Choroid plexus epithelial cell (primary cell): ENCODE measurements around the gene SLC35F3.

Experiments
- DNase-seq: peaks from one replicate; pipeline ENCODE4 v3.0.0-alpha.2; 2010; ENCODE audit warnings: low read depth
- H3K4me3 ChIP-seq: 2 replicates; pipeline ENCODE4 v1.5.1; 2011; ENCODE audit warnings: low read depth, mild to moderate bottlenecking, control low read depth, low read length, moderate library complexity
- TF ChIP-seq, protein P1 (sequence below): conservative IDR thresholded peaks from 2 replicates; pipeline ENCODE4 v1.5.1; 2011; ENCODE audit warnings: low read depth, mild to moderate bottlenecking, control low read depth, inconsistent platforms, low read length, moderate library complexity

SLC35F3 gene

DNA sequence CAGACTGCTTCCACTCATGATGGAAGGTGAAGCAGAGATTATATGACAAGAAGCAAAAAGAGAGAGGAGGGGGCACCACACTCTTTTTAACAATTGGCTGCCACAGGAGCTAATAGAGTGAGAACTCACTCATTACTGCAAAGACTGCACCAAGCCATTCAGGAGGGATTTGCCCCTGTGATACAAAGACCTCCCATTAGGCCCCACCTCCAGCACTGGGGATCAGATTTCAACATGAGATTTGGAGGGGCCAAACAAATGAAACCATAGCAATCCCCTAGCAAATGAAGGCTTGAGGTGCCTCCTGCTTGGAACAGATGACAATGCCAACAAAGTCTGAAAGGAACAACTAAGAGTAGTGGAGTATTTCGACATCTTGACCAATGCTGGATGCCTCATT lies 346.3 kb downstream of the SLC35F3 start:
- TF ChIP-seq, protein P1, sequence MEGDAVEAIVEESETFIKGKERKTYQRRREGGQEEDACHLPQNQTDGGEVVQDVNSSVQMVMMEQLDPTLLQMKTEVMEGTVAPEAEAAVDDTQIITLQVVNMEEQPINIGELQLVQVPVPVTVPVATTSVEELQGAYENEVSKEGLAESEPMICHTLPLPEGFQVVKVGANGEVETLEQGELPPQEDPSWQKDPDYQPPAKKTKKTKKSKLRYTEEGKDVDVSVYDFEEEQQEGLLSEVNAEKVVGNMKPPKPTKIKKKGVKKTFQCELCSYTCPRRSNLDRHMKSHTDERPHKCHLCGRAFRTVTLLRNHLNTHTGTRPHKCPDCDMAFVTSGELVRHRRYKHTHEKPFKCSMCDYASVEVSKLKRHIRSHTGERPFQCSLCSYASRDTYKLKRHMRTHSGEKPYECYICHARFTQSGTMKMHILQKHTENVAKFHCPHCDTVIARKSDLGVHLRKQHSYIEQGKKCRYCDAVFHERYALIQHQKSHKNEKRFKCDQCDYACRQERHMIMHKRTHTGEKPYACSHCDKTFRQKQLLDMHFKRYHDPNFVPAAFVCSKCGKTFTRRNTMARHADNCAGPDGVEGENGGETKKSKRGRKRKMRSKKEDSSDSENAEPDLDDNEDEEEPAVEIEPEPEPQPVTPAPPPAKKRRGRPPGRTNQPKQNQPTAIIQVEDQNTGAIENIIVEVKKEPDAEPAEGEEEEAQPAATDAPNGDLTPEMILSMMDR = no peak
- H3K4me3 ChIP-seq = no peak overlapping the region
- no peak for DNase-seq

DNA sequence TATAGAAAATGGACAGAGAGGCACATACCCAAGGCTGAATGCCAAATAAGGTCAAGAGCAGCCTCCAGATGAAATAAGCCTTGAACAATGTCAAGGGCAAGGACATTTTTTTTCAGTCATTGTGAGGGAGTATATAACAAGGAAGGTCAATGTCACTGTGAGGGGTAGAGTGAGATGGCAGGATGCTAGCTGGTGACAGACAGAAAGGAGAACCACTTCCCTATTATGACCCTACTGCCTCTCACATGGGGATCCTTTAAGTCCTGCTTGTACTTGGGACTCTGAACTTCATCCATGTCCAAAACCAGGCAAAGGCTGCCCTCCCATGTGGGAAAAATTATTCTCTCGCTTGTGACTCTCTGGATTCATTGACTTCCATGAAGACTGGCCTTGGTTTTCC lies 349.3 kb downstream of the SLC35F3 start:
- TF ChIP-seq, protein P1 = no peak
- DNase-seq = no peak
- no peak overlapping the region for H3K4me3 ChIP-seq

DNA sequence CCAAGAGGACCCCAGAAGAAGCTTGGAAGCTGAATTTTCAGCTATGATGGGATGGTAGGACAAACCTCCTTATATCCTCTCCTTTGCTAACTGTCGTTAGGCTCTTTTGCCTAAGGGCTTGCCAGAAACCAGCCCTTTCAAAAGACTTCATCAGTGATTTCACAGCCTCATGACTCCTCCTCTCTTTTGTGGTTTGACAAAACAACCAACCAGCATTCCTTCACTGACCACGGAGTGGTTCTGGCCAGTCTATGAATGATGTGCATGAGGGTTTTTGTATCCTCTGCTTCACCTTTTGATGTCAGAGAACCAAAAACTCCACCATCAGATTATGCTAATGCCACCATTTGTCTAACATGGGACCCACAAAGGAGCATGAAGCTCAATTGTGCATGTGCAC lies 351.9 kb downstream of the SLC35F3 start:
- peak; percentile 12 for DNase-seq
- no peak overlapping the region for H3K4me3 ChIP-seq
- TF ChIP-seq, protein P1 = no peak

DNA sequence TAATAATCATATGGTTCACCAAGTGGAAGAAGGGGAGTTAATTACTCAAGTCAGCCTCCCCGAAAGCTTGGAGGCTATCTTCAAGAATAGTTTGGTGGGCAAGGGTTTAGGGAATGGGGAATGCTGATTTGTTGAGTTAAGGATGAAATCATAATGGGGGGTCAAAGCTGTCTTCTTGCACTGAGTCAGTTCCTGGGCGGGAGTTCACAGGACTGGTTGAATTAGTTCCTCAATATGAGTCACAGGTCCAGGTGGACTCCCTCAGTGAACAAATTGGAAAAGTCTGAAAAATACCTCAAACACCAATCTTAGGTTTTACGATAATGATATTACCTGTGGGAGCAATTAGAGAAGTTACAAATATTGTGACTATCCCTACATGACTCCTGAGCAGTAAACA lies 353.6 kb downstream of the SLC35F3 start:
- TF ChIP-seq, protein P1 = no peak
- DNase-seq = no peak
- H3K4me3 ChIP-seq = no peak overlapping the region

DNA sequence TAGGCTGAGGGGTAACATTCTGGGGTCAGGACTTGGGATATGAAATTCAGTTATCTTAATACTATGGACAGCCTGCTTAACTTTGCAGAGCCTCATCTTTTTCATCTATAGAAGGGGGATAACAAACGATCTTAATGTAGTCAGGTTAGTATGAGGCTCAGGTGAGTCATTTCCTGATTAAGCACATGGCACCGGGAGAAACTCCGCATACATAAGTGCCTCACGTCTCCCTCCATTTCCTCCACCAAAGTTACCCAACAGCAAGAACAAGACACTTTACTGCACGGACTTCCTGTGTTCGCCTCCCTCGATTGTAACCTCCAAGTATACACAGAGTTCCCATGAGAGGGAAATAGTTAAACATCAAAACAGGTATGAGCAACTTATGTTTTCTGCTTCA lies 356.1 kb downstream of the SLC35F3 start:
- TF ChIP-seq, protein P1 = no peak
- H3K4me3 ChIP-seq = no peak overlapping the region
- no peak for DNase-seq

DNA sequence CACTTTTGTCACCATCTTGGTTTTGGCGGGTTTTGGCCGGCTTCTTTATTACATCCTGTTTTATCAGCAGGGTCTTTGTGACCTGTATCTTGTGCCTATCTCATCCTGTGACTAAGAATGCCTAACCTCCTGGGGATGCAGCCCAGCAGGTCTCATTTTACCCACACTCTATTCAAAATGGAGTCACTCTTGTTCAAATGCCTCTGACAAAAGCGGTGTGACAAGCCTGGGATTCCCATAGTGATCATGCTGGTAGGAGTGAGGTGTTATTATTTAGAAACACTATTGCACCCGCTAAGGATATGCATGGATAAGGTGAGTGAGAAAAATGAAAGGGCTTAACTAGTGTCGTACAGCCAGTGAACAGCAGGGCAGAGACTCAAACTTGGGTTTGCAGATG lies 357.1 kb downstream of the SLC35F3 start:
- H3K4me3 ChIP-seq = no peak overlapping the region
- TF ChIP-seq, protein P1 = no peak
- DNase-seq = no peak

DNA sequence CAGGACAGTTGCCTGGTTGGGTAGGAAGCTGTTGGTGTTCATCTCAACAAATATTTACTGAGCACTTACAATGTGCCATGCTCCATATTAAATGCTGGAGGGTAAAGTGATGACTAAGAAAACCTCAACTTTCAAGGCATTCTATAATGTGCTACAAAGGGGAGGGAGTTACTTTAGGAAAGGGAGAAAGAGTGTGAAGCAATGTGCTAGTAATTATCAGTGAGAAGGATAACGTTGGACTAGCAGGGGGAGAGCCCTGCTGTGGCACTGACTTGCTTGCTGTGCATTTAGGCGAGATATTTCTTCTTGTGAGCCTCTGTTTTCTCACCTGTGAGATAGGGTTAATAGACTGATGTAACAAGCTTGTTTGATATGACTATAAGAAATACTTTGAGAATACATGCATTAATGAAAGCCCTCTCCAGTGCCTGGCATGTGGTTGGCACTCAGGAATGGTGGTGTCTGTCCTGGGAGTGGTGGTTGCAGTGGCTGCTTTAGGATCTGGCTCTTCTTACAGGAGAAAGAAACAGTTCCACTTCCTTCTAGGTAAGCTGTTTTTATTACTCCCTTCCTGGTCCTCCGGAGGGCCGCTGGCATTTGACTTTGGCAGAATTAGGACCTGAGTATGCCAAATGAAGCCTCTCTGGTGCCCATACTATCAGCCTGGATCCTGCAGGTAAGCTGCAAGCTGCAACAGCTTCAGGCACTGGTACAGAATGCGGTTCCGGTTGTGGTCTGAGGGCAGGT lies 357.7 kb downstream of the SLC35F3 start:
- no peak for DNase-seq
- H3K4me3 ChIP-seq = no peak overlapping the region
- TF ChIP-seq, protein P1 = no peak
